HG03064 (cell line): Measurements from ENCODE around the gene ZDHHC19.
A peak's percentile ranks its signal among the peaks of the same experiment; 100 is the strongest.
"Not testable (repeated sequence)": the region's sequence is repeated elsewhere in the genome, so short reads cannot be mapped to it uniquely, and the experiment has no call there.

Experiments
- ATAC-seq: cut with Tn5 transposase; IDR thresholded peaks from one replicate; pipeline ENCODE4 v1.9.1; 2021; ENCODE audit warnings: low read depth; ENCODE audit not compliant: unreplicated experiment

ZDHHC19 gene

GRCh38 chr3:196180346-196180745, 30.9 kb downstream of the ZDHHC19 start:
- ATAC-seq: no peak

GRCh38 chr3:196179380-196180308, 31.6 kb downstream of the ZDHHC19 start:
- ATAC-seq: peak; percentile 67

GRCh38 chr3:196178993-196179379, 32.2 kb downstream of the ZDHHC19 start:
- no peak for ATAC-seq

- ATAC-seq: no peak
These were observed 33.2 kb downstream of the ZDHHC19 start for GRCh38 chr3:196177967-196178366.

GRCh38 chr3:196177567-196177966, 33.6 kb downstream of the ZDHHC19 start:
- ATAC-seq: no peak

GRCh38 chr3:196175722-196176121, 35.5 kb downstream of the ZDHHC19 start:
- no peak for ATAC-seq

GRCh38 chr3:196175116-196175625, 36.0 kb downstream of the ZDHHC19 start:
- no peak for ATAC-seq

- ATAC-seq: no peak
These were observed 36.5 kb downstream of the ZDHHC19 start for GRCh38 chr3:196174652-196175051.

- ATAC-seq: not testable (repeated sequence)
These were observed 40.9 kb downstream of the ZDHHC19 start for GRCh38 chr3:196170296-196170695.

- ATAC-seq: no peak
These were observed 41.4 kb downstream of the ZDHHC19 start for GRCh38 chr3:196169836-196170240.

GRCh38 chr3:196168808-196169391, 42.3 kb downstream of the ZDHHC19 start:
- no peak for ATAC-seq

GRCh38 chr3:196166741-196167140, 44.5 kb downstream of the ZDHHC19 start:
- ATAC-seq: no peak

GRCh38 chr3:196165850-196166249, 45.4 kb downstream of the ZDHHC19 start:
- no peak for ATAC-seq

GRCh38 chr3:196165006-196165575, 46.1 kb downstream of the ZDHHC19 start:
- ATAC-seq: not testable (repeated sequence)

GRCh38 chr3:196164576-196164975, 46.6 kb downstream of the ZDHHC19 start:
- no peak for ATAC-seq

- no peak for ATAC-seq
These were observed 47.3 kb downstream of the ZDHHC19 start for GRCh38 chr3:196163666-196164493.

GRCh38 chr3:196163212-196163611, 48.0 kb downstream of the ZDHHC19 start:
- no peak for ATAC-seq

- no peak for ATAC-seq
These were observed 48.5 kb downstream of the ZDHHC19 start for GRCh38 chr3:196162679-196163078.

GRCh38 chr3:196159952-196160804, 51.0 kb downstream of the ZDHHC19 start:
- peak; percentile 92 for ATAC-seq

- ATAC-seq: no peak
These were observed 51.7 kb downstream of the ZDHHC19 start for GRCh38 chr3:196159526-196159925.
